ENCODE results near the gene TPM2.

GRCh38 chr9:35714123-35714522 lies 24.4 kb upstream of the TPM2 start:
- TF ChIP-seq POLR2AphosphoS5 (IDR thresholded peaks at IDR 0.05; ENCODE audit: low read depth, low read length), result no peak
- no peak for TF ChIP-seq REST (IDR thresholded peaks at IDR 0.05; ENCODE audit: insufficient read depth in 1 of 2, low read depth in 2 of 2, low read length in 2 of 2)
- no peak for TF ChIP-seq TAF1 (IDR thresholded peaks at IDR 0.05; ENCODE audit: borderline replicate concordance, insufficient read depth, low read length)
- no peak for TF ChIP-seq SIN3A (IDR thresholded peaks at IDR 0.05; ENCODE audit: borderline replicate concordance, insufficient read depth, low read length)
- no peak for TF ChIP-seq FOXP2 (optimal IDR thresholded peaks at IDR 0.05; ENCODE audit: borderline replicate concordance, extremely low read depth, extremely low read length, insufficient read depth)

Data from PFSK-1 (cell line).